IMR-90 (cell line): ENCODE results near the gene SMIM33. TPM values are rescaled to one million over a fixed set of nuclear protein-coding genes. Genes with fewer than 3 reads are reported as not detected.

Experiments used
- ATAC-seq: fragments of 200-7000 bp; cut with Tn5 transposase; 2 replicates; pipeline ENCODE4 v1.9.1; 2020; ENCODE audit warnings: low read depth, mild to moderate bottlenecking, moderate library complexity
- BruUV-seq: library from RNA; stranded (reverse); fragments of 400-500 nt; replicated peaks from 2 replicates; lab custom pipeline; 2021; lab: Mats Ljungman, UMichigan
- CTCF ChIA-PET: fragments of 300-600 bp; formaldehyde crosslinking; extraction: SDS; loops from one replicate; lab custom pipeline; 2021; ENCODE audit warnings: antibody characterized with exemption; lab: Yijun Ruan, JAX
- POLR2A ChIA-PET: fragments of 300-600 bp; sonication (Branson Sonifier 250); formaldehyde crosslinking; loops from one replicate; lab custom pipeline; 2022; ENCODE audit warnings: antibody characterized with exemption; ENCODE audit not compliant: unreplicated experiment; lab: Charles Lee
- DNase-seq: peaks from one replicate; pipeline ENCODE4 v3.0.0; 2013
- H2AFZ ChIP-seq: replicated peaks from 2 replicates; pipeline ENCODE3; 2013; ENCODE audit warnings: low read length, mild to moderate bottlenecking; ENCODE audit not compliant: poor library complexity
- H2AK5ac ChIP-seq: 2 replicates; pipeline ENCODE4 v1.6.1; 2013; ENCODE audit warnings: low read depth, low read length, inconsistent platforms
- H2AK9ac ChIP-seq: replicated peaks from 2 replicates; pipeline ENCODE3; 2013; ENCODE audit warnings: mild to moderate bottlenecking, low read depth, low read length, moderate library complexity; ENCODE audit not compliant: poor library complexity
- H2BK120ac ChIP-seq: 2 replicates; pipeline ENCODE4 v1.6.1; 2013; ENCODE audit warnings: low read depth, low read length, inconsistent platforms
- H2BK15ac ChIP-seq: 3 replicates; pipeline ENCODE4 v1.6.1; 2013; ENCODE audit warnings: low read depth, low read length, inconsistent platforms
- H2BK20ac ChIP-seq: 2 replicates; pipeline ENCODE4 v1.6.1; 2013; ENCODE audit warnings: low read depth, mild to moderate bottlenecking, inconsistent platforms, low read length, moderate library complexity
- H2BK5ac ChIP-seq: 2 replicates; pipeline ENCODE4 v1.6.1; 2013; ENCODE audit warnings: mild to moderate bottlenecking, low read depth, low read length, inconsistent platforms; ENCODE audit not compliant: poor library complexity, severe bottlenecking
- H3K14ac ChIP-seq: replicated peaks from 2 replicates; pipeline ENCODE4 v1.6.1; 2013; ENCODE audit warnings: low read depth, low read length, inconsistent platforms
- H3K18ac ChIP-seq: 2 replicates; pipeline ENCODE4 v1.6.1; 2013; ENCODE audit warnings: low read depth, low read length, control low read depth
- H3K23ac ChIP-seq: 2 replicates; pipeline ENCODE4 v1.6.1; 2013; ENCODE audit warnings: low read depth, low read length, inconsistent platforms
- H3K27ac ChIP-seq: 2 replicates; pipeline ENCODE4 v1.5.1; 2013; ENCODE audit warnings: mild to moderate bottlenecking, control low read depth, low read length; ENCODE audit not compliant: insufficient read depth
- H3K27me3 ChIP-seq: 2 replicates; pipeline ENCODE4 v1.6.1; 2013; ENCODE audit warnings: low read length; ENCODE audit not compliant: control insufficient read depth, insufficient read depth
- H3K36me3 ChIP-seq: 2 replicates; pipeline ENCODE4 v1.6.1; 2013; ENCODE audit warnings: low read length, mixed read lengths; ENCODE audit not compliant: control insufficient read depth, insufficient read depth
- H3K4ac ChIP-seq: 2 replicates; pipeline ENCODE4 v1.6.1; 2013; ENCODE audit warnings: low read depth, low read length, inconsistent platforms
- H3K4me1 ChIP-seq: 2 replicates; pipeline ENCODE4 v1.6.1; 2013; ENCODE audit warnings: low read length, mixed read lengths; ENCODE audit not compliant: control insufficient read depth, insufficient read depth
- H3K4me2 ChIP-seq: 2 replicates; pipeline ENCODE4 v1.6.1; 2013; ENCODE audit warnings: low read depth, mild to moderate bottlenecking, control low read depth, low read length, moderate library complexity
- H3K4me3 ChIP-seq: 2 replicates; pipeline ENCODE4 v1.5.1; 2013; ENCODE audit warnings: low read depth, mild to moderate bottlenecking, control low read depth, low read length, moderate library complexity; ENCODE audit not compliant: insufficient read depth
- H3K56ac ChIP-seq: 2 replicates; pipeline ENCODE4 v1.6.1; 2013; ENCODE audit warnings: low read length, inconsistent platforms; ENCODE audit not compliant: insufficient read depth; ENCODE audit errors: extremely low read depth
- H3K79me1 ChIP-seq, 2 experiments: 2 replicates each; pipeline ENCODE4 v1.6.1; 2013; ENCODE audit warnings: low read length in 2 of 2, inconsistent platforms in 1 of 2, low read depth in 1 of 2
- H3K9ac ChIP-seq: 2 replicates; pipeline ENCODE4 v1.6.1; 2013; ENCODE audit warnings: low read depth, low read length, control low read depth
- H3K9me1 ChIP-seq: 2 replicates; pipeline ENCODE4 v1.6.1; 2013; ENCODE audit warnings: low read length, inconsistent platforms; ENCODE audit not compliant: insufficient read depth
- H3K9me3 ChIP-seq: 2 replicates; pipeline ENCODE4 v1.6.1; 2013; ENCODE audit warnings: low read length; ENCODE audit not compliant: control insufficient read depth, insufficient read depth
- H4K20me1 ChIP-seq: 2 replicates; pipeline ENCODE4 v1.6.1; 2013; ENCODE audit warnings: low read length, inconsistent platforms; ENCODE audit not compliant: insufficient read depth
- H4K5ac ChIP-seq: 2 replicates; pipeline ENCODE4 v1.6.1; 2013; ENCODE audit warnings: mild to moderate bottlenecking, low read depth, low read length, control low read depth
- H4K8ac ChIP-seq, 2 experiments: 2 replicates each; pipeline ENCODE4 v1.6.1; 2013; ENCODE audit warnings: low read depth in 2 of 2, low read length in 2 of 2, control low read depth in 1 of 2, inconsistent platforms in 1 of 2
- H4K91ac ChIP-seq: 2 replicates; pipeline ENCODE4 v1.6.1; 2013; ENCODE audit warnings: low read depth, low read length, inconsistent platforms; ENCODE audit not compliant: insufficient read depth
- BHLHE40 ChIP-seq: fragments of 150-350 bp; IDR thresholded peaks from 2 replicates; pipeline ENCODE4 v1.6.1; 2016; ENCODE audit warnings: mild to moderate bottlenecking, low read depth, low read length
- CEBPB ChIP-seq: IDR thresholded peaks from 2 replicates; pipeline ENCODE4 v1.6.1; 2012; ENCODE audit warnings: low read depth, low read length, improper control_type of control experiment
- CHD1 ChIP-seq: IDR thresholded peaks from 2 replicates; pipeline ENCODE4 v1.6.1; 2012; ENCODE audit warnings: low read depth, low read length, improper control_type of control experiment
- FOS ChIP-seq: fragments of 150-350 bp; IDR thresholded peaks from 2 replicates; pipeline ENCODE4 v1.6.1; 2016; ENCODE audit warnings: low read depth, low read length
- MXI1 ChIP-seq: IDR thresholded peaks from 2 replicates; pipeline ENCODE4 v1.6.1; 2012; ENCODE audit warnings: low read depth, mild to moderate bottlenecking, low read length, moderate library complexity, borderline replicate concordance
- NFE2L2 ChIP-seq: fragments of 150-350 bp; IDR thresholded peaks from 2 replicates; pipeline ENCODE4 v1.6.1; 2016; ENCODE audit warnings: low read depth, mild to moderate bottlenecking, low read length
- POLR2A ChIP-seq: IDR thresholded peaks from 2 replicates; pipeline ENCODE4 v1.6.1; 2012; ENCODE audit warnings: mild to moderate bottlenecking, low read depth, low read length
- RAD21 ChIP-seq: IDR thresholded peaks from 2 replicates; pipeline ENCODE4 v1.6.1; 2012; ENCODE audit warnings: low read length, improper control_type of control experiment
- RCOR1 ChIP-seq: IDR thresholded peaks from 2 replicates; pipeline ENCODE4 v1.6.1; 2012; ENCODE audit warnings: mild to moderate bottlenecking, low read length, improper control_type of control experiment; ENCODE audit not compliant: insufficient replicate concordance
- RFX5 ChIP-seq: IDR thresholded peaks from 2 replicates; pipeline ENCODE4 v1.8.0; 2012; ENCODE audit warnings: low read depth, mild to moderate bottlenecking, low read length, moderate library complexity
- SMC3 ChIP-seq: fragments of 150-350 bp; IDR thresholded peaks from 2 replicates; pipeline ENCODE4 v1.6.1; 2016; ENCODE audit warnings: low read depth, mild to moderate bottlenecking, antibody characterized with exemption, low read length, moderate library complexity
- WGBS, 2 experiments: methylation state at CpG; one replicate each; pipeline versions ENCODE4 v1.1.5 to v1.1.7; 2013; ENCODE audit warnings: missing lambda C conversion rate in 2 of 2; ENCODE audit not compliant: insufficient read length in 1 of 2; ENCODE audit errors: extremely low coverage in 2 of 2; 5-methylcytosine and 5-hydroxymethylcytosine counted together
- dilution Hi-C: fragments of 300-500 bp; cut with HindIII; formaldehyde crosslinking; loops from one replicate; pipeline ENCODE4 v1.14.3; 2018; ENCODE audit warnings: low sequenced_read_pairs; ENCODE audit not compliant: unreplicated experiment
- in situ Hi-C: fragments of 300-500 bp; cut with MboI; formaldehyde crosslinking; loops from 3 replicates; pipeline ENCODE4 v1.14.3; 2019; ENCODE audit warnings: low sequenced_read_pairs, inconsistent platforms, mixed read lengths
- intact Hi-C: fragments of 100-400 bp; cut with micrococcal nuclease; formaldehyde crosslinking; loops from 2 replicates; pipeline ENCODE4 v1.10.0; 2022
- polyA plus RNA-seq, 3 experiments: library from polyadenylated mRNA; depleted of rRNA; stranded (reverse); fragments of >200 nt; gene quantifications; 2 replicates each; pipeline ENCODE4 v1.2.3, GENCODE V29; 2012; ENCODE audit warnings: low replicate concordance in 1 of 3
- total RNA-seq: library from RNA; depleted of rRNA; stranded (reverse); fragments of >200 nt; gene quantifications from 2 replicates; pipeline ENCODE4 v1.2.3, GENCODE V29; 2012
- TF ChIP-seq, protein P1 (sequence below): fragments of 150-350 bp; IDR thresholded peaks from 2 replicates; pipeline ENCODE4 v1.6.1; 2017; ENCODE audit warnings: mild to moderate bottlenecking, antibody characterized with exemption, low read length, low read depth
- TF ChIP-seq, protein P2 (sequence below): fragments of 150-350 bp; IDR thresholded peaks from 2 replicates; pipeline ENCODE4 v1.6.1; 2016; ENCODE audit warnings: low read depth, mild to moderate bottlenecking, low read length, moderate library complexity, borderline replicate concordance
- TF ChIP-seq, protein P3 (sequence below): conservative IDR thresholded peaks from 2 replicates; pipeline ENCODE4 v1.5.1; 2012; ENCODE audit warnings: mild to moderate bottlenecking, low read depth, low read length, improper control_type of control experiment

Gene SMIM33
- total and polyA plus RNA-seq, 2 of the 4 experiments (the other 2 are of a cell fraction), result not detected

DNA sequence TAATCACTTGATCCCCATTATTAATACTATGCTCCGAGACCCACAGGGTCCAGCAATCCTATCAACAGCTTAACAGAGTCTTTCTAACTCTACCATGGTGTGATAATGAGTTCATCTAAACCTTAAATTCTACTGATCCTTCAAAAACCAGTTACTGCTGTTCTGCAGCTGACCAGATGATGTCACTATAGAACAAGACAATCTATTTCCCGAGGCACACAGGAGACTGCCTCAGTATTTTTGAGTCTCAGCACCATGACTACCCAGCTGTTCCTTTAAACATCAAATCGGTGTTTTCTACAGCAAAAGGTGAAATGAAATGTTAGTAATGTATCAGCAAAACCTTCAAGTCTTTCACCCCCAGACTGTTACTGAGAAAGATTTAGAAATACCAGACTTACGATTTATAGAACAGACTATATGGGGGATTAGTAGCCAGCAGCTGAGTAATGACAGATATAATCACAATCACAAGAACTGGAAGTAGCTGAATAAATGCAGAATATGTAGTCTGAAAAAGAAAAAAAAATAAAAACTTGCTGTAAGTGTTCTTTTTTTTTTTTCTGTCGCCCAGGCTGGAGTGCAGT is 48.4 kb upstream of the SMIM33 start (continued):
- no peak for TF ChIP-seq MXI1

DNA sequence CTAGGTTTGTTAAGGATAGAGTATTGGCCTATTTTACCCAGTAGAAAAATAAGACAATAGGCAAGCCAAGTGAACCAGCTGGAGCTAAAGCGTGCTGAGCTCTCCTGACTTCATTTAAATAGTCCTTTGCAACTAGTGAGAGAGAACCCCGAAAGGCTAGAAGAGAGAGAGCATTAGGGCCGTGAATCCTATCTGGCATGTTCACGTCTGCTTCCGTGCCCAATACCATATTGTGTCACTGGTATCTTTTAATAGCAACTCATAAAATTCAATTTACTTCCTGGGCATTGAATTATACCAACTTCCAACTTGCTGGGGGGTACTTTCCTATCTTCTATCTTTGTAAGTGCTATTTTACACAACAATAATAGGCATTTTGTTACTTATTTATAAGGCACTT is 45.3 kb upstream of the SMIM33 start:
- H3K9me1 ChIP-seq, result 0 out of 2 replicates have a peak, but pooled peaks cover 7% of the 10 kb centered on the region
- CTCF ChIA-PET, result interaction anchor here (1.0 kb wide), 1 partner anchor 88 kb away, joined by 4 read pairs; no protein-coding TSS in a partner anchor
- H4K5ac ChIP-seq, result no peak overlapping the region
- H4K20me1 ChIP-seq, result no peaks in the 10 kb centered on the region
- no peak overlapping the region for H2BK120ac ChIP-seq
- no peak overlapping the region for H3K4me3 ChIP-seq
- POLR2A ChIA-PET, result no interaction called here
- DNase-seq (no peak), ATAC-seq (no peak)
- dilution Hi-C loops, result no loop called here
- H4K8ac ChIP-seq, result no peak overlapping the region
- WGBS, 2 experiments, result no CpG with 5 or more reads among the region's 5 CpGs
- no peak overlapping the region for H3K18ac ChIP-seq
- no peaks in the 10 kb centered on the region for H3K27me3 ChIP-seq
- H2BK15ac ChIP-seq, result no peak overlapping the region
- H2AK5ac ChIP-seq, result no peak overlapping the region
- in situ Hi-C loops, result loop anchor here (10.0 kb wide), 1 partner anchor 339 kb away; no protein-coding TSS in a partner anchor
- H3K79me1 ChIP-seq, result no peaks in the 10 kb centered on the region
- H4K91ac ChIP-seq, result no peak overlapping the region
- H3K56ac ChIP-seq, result no peak overlapping the region
- no peak overlapping the region for H2BK20ac ChIP-seq
- H3K27ac ChIP-seq, result no peak overlapping the region
- H2AK9ac ChIP-seq, result no peak overlapping the region
- H3K4ac ChIP-seq, result no peak overlapping the region
- no peak overlapping the region for H3K9ac ChIP-seq
- intact Hi-C loops, result no loop called here
- H2BK5ac ChIP-seq, result no peak overlapping the region
- H3K36me3 ChIP-seq, result peaks cover 24% of the 10 kb centered on the region
- no peaks in the 10 kb centered on the region for H3K9me3 ChIP-seq
- no peak overlapping the region for H3K14ac ChIP-seq
- no TSS peak for BruUV-seq
- no peak overlapping the region for H3K4me2 ChIP-seq
- H3K4me1 ChIP-seq, result peaks cover 2% of the 10 kb centered on the region; the same call in 1 of the 2 replicates
- no peak overlapping the region for H2AFZ ChIP-seq
- H3K23ac ChIP-seq, result no peak overlapping the region
- TF ChIP-seq NFE2L2 (no peak), CHD1 (no peak), BHLHE40 (no peak), CEBPB (no peak), RFX5 (no peak), MXI1 (no peak), RCOR1 (no peak), SMC3 (no peak), POLR2A (no peak), FOS (no peak), RAD21 (no peak)
- TF ChIP-seq, protein P1, sequence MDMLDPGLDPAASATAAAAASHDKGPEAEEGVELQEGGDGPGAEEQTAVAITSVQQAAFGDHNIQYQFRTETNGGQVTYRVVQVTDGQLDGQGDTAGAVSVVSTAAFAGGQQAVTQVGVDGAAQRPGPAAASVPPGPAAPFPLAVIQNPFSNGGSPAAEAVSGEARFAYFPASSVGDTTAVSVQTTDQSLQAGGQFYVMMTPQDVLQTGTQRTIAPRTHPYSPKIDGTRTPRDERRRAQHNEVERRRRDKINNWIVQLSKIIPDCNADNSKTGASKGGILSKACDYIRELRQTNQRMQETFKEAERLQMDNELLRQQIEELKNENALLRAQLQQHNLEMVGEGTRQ, result no peak
- TF ChIP-seq, protein P2, sequence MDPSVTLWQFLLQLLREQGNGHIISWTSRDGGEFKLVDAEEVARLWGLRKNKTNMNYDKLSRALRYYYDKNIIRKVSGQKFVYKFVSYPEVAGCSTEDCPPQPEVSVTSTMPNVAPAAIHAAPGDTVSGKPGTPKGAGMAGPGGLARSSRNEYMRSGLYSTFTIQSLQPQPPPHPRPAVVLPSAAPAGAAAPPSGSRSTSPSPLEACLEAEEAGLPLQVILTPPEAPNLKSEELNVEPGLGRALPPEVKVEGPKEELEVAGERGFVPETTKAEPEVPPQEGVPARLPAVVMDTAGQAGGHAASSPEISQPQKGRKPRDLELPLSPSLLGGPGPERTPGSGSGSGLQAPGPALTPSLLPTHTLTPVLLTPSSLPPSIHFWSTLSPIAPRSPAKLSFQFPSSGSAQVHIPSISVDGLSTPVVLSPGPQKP, result no peak
- TF ChIP-seq, protein P3, sequence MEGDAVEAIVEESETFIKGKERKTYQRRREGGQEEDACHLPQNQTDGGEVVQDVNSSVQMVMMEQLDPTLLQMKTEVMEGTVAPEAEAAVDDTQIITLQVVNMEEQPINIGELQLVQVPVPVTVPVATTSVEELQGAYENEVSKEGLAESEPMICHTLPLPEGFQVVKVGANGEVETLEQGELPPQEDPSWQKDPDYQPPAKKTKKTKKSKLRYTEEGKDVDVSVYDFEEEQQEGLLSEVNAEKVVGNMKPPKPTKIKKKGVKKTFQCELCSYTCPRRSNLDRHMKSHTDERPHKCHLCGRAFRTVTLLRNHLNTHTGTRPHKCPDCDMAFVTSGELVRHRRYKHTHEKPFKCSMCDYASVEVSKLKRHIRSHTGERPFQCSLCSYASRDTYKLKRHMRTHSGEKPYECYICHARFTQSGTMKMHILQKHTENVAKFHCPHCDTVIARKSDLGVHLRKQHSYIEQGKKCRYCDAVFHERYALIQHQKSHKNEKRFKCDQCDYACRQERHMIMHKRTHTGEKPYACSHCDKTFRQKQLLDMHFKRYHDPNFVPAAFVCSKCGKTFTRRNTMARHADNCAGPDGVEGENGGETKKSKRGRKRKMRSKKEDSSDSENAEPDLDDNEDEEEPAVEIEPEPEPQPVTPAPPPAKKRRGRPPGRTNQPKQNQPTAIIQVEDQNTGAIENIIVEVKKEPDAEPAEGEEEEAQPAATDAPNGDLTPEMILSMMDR, result no peak
